K562 (cell line): ENCODE measurements around the gene FBLN7. TPM values are rescaled to one million over a fixed set of nuclear protein-coding genes. Genes with fewer than 3 reads are reported as not detected.

Experiments used
- ATAC-seq: fragments of 200-7000 bp; cut with Tn5 transposase; 3 replicates; pipeline ENCODE4 v1.9.1; 2020; ENCODE audit warnings: moderate library complexity
- BruUV-seq: library from RNA; stranded (reverse); fragments of 400-500 nt; replicated peaks from 2 replicates; lab custom pipeline; 2021; lab: Mats Ljungman, UMichigan
- CTCF ChIA-PET: fragments of 300-600 bp; formaldehyde crosslinking; extraction: SDS; loops from one replicate; lab custom pipeline; 2021; ENCODE audit warnings: low intra/inter-chr PET ratio; lab: Yijun Ruan, JAX
- POLR2A ChIA-PET: fragments of 300-600, 350-650 bp; sonication (Branson Sonifier 250); formaldehyde crosslinking; extraction: SDS; loops from one replicate; lab custom pipeline; 2021; ENCODE audit warnings: antibody characterized with exemption, inconsistent platforms; lab: Yijun Ruan, JAX
- DNase-seq, 4 experiments: peaks; one replicate each; pipeline versions ENCODE4 v3.0.0 to v3.0.0-alpha.2; 2011 to 2018; ENCODE audit warnings: low spot score in 3 of 4, mixed read lengths in 3 of 4; ENCODE audit errors: extremely low read depth in 1 of 4
- FAIRE-seq: peaks from 2 replicates; lab custom pipeline; 2011; peaks lifted over from hg19 to GRCh38; lab: Jason Lieb, UNC
- H2AFZ ChIP-seq: 2 replicates; pipeline ENCODE4 v1.6.0; 2011; ENCODE audit warnings: low read depth, low read length, control low read depth, inconsistent platforms
- H3K27ac ChIP-seq: fragments of 200-600 bp; 3 replicates; pipeline ENCODE4 v1.8.0; 2011; ENCODE audit warnings: low read depth, mild to moderate bottlenecking, control low read depth, inconsistent platforms, low read length, moderate library complexity, mixed read lengths; ENCODE audit errors: extremely low read depth
- H3K27me3 ChIP-seq, 2 experiments: fragments of 300-600 bp in 1 of 2; 2 replicates in 1 of 2; 3 replicates in 1 of 2; pipeline versions ENCODE4 v1.6.0 to v1.8.0; 2011; ENCODE audit warnings: inconsistent platforms in 2 of 2, low read length in 2 of 2, mild to moderate bottlenecking in 1 of 2, mixed read lengths in 1 of 2, moderate library complexity in 1 of 2; ENCODE audit not compliant: control insufficient read depth in 2 of 2, insufficient read depth in 2 of 2
- H3K36me3 ChIP-seq: fragments of 300-600 bp; 3 replicates; pipeline ENCODE4 v1.8.0; 2011; ENCODE audit warnings: mild to moderate bottlenecking, low read length, inconsistent platforms; ENCODE audit not compliant: control insufficient read depth, insufficient read depth
- H3K4me1 ChIP-seq, 2 experiments: fragments of 200-600 bp in 1 of 2; replicated peaks in 1 of 2; 2 replicates in 1 of 2; 3 replicates in 1 of 2; pipeline versions ENCODE4 v1.5.1 to v1.8.0; 2011; ENCODE audit warnings: inconsistent platforms in 2 of 2, low read length in 2 of 2, mild to moderate bottlenecking in 1 of 2, mixed read lengths in 1 of 2, moderate library complexity in 1 of 2; ENCODE audit not compliant: control insufficient read depth in 2 of 2, insufficient read depth in 2 of 2
- H3K4me2 ChIP-seq: 2 replicates; pipeline ENCODE4 v1.6.1; 2011; ENCODE audit warnings: low read length, control low read depth, inconsistent platforms, mixed read lengths; ENCODE audit not compliant: insufficient read depth
- H3K4me3 ChIP-seq: fragments of 200-600 bp; sonication (generic), shearing (Covaris generic); 2 replicates; pipeline ENCODE4 v1.5.1; 2016; ENCODE audit warnings: control low read depth, inconsistent platforms
- H3K79me2 ChIP-seq: fragments of 200-600 bp; 3 replicates; pipeline ENCODE4 v1.8.0; 2011; ENCODE audit warnings: low read length, inconsistent platforms; ENCODE audit not compliant: control insufficient read depth, insufficient read depth
- H3K9ac ChIP-seq, 2 experiments: 2 replicates each; pipeline versions ENCODE4 v1.6.0 to v1.6.1; 2011; ENCODE audit warnings: low read depth in 2 of 2, low read length in 2 of 2, control low read depth in 1 of 2, inconsistent platforms in 1 of 2, mild to moderate bottlenecking in 1 of 2, mixed read lengths in 1 of 2; ENCODE audit not compliant: insufficient read depth in 1 of 2
- H3K9me1 ChIP-seq: one replicate; pipeline ENCODE4 v1.6.0; 2011; ENCODE audit warnings: inconsistent platforms, mild to moderate bottlenecking, low read length, moderate library complexity; ENCODE audit not compliant: control insufficient read depth, insufficient read depth
- H3K9me3 ChIP-seq: replicated peaks from 2 replicates; pipeline ENCODE4 v1.5.1; 2011; ENCODE audit warnings: low read depth, low read length, inconsistent platforms; ENCODE audit not compliant: control insufficient read depth, insufficient read depth
- H4K20me1 ChIP-seq: replicated peaks from 2 replicates; pipeline ENCODE4 v1.6.1; 2011; ENCODE audit warnings: low read length, inconsistent platforms, mixed read lengths; ENCODE audit not compliant: control insufficient read depth, insufficient read depth
- ATF6 ChIP-seq: sonication (generic); formaldehyde crosslinking; IDR thresholded peaks from 2 replicates; pipeline ENCODE4 v1.4.0; 2020; ENCODE audit warnings: mild to moderate bottlenecking, missing genetic modification reagents
- CCNT2 ChIP-seq: IDR thresholded peaks from 2 replicates; pipeline ENCODE4 v1.6.1; 2011; ENCODE audit warnings: borderline replicate concordance, low read depth, mild to moderate bottlenecking, moderate library complexity, mixed read lengths, low read length; ENCODE audit not compliant: insufficient read length; ENCODE audit errors: extremely low read depth
- HNRNPL ChIP-seq: fragments of 200-400 bp; formaldehyde crosslinking; IDR thresholded peaks from 2 replicates; pipeline ENCODE4 v1.6.1; 2017; ENCODE audit warnings: low read depth, mild to moderate bottlenecking, low read length
- MIER1 ChIP-seq: fragments of 450-650 bp; IDR thresholded peaks from 2 replicates; pipeline ENCODE4 v1.6.1; 2016; ENCODE audit warnings: antibody characterized with exemption, mild to moderate bottlenecking, low read depth
- NCOA6 ChIP-seq: fragments of 450-650 bp; IDR thresholded peaks from 2 replicates; pipeline ENCODE4 v1.6.1; 2017; ENCODE audit warnings: mild to moderate bottlenecking
- PHF20 ChIP-seq: fragments of 450-650 bp; IDR thresholded peaks from 2 replicates; pipeline ENCODE4 v1.6.1; 2018; ENCODE audit not compliant: partially characterized antibody
- RFX7 ChIP-seq: fragments of 250-450 bp; sonication (Bioruptor Pico); IDR thresholded peaks from 2 replicates; pipeline ENCODE4 v1.5.1; 2021; ENCODE audit warnings: mild to moderate bottlenecking
- ZEB2 ChIP-seq: fragments of 450-650 bp; IDR thresholded peaks from 2 replicates; pipeline ENCODE4 v1.6.1; 2016
- WGBS: fragments of 100-300 bp; shearing (Covaris generic); methylation state at CpG from one replicate; pipeline ENCODE4 v1.1.6; 2016; ENCODE audit warnings: low coverage, mixed read lengths; ENCODE audit not compliant: insufficient coverage; ENCODE audit errors: missing lambda C conversion rate; 5-methylcytosine and 5-hydroxymethylcytosine counted together
- in situ Hi-C: fragments of 300-500 bp; cut with MboI; formaldehyde crosslinking; loops from 4 replicates; pipeline ENCODE4 v1.15.0; 2018; ENCODE audit warnings: inconsistent platforms, mixed read lengths
- intact Hi-C: fragments of 100-400 bp; cut with micrococcal nuclease; formaldehyde crosslinking; loops from 2 replicates; pipeline ENCODE4 v1.14.2; 2022
- polyA plus RNA-seq, 8 experiments: library from polyadenylated mRNA; depleted of rRNA in 4 of 8; stranded (reverse) in 5 of 8; unstranded in 3 of 8; fragments of >200 nt; fragmentation: Nextera tagmentation in 2 of 8; fragmentation: Illumina TruSeq in 1 of 8; extraction: Ambion mirVana in 2 of 8; extraction: Trizol in 1 of 8; gene quantifications; 2 replicates each; pipeline versions ENCODE4 v1.2.1 to v1.2.3, GENCODE V29; 2011 to 2014; ENCODE audit warnings: inconsistent platforms in 1 of 8, missing spikeins in 1 of 8
- total RNA-seq, 7 experiments: library from RNA; depleted of rRNA in 6 of 7; stranded (reverse); fragments of >200 nt in 6 of 7; fragmentation: Illumina TruSeq in 2 of 7; extraction: Trizol in 2 of 7; gene quantifications; 2 replicates each; pipeline versions ENCODE4 v1.2.1 to v1.2.3, GENCODE V29; 2011 to 2021; ENCODE audit warnings: low replicate concordance in 1 of 7

FBLN7 gene
- total and polyA plus RNA-seq, 9 of the 15 experiments (the other 6 are each of a cell fraction or from before 2014, with no cell fraction given), result 0.13 TPM; not detected in 8

DNA sequence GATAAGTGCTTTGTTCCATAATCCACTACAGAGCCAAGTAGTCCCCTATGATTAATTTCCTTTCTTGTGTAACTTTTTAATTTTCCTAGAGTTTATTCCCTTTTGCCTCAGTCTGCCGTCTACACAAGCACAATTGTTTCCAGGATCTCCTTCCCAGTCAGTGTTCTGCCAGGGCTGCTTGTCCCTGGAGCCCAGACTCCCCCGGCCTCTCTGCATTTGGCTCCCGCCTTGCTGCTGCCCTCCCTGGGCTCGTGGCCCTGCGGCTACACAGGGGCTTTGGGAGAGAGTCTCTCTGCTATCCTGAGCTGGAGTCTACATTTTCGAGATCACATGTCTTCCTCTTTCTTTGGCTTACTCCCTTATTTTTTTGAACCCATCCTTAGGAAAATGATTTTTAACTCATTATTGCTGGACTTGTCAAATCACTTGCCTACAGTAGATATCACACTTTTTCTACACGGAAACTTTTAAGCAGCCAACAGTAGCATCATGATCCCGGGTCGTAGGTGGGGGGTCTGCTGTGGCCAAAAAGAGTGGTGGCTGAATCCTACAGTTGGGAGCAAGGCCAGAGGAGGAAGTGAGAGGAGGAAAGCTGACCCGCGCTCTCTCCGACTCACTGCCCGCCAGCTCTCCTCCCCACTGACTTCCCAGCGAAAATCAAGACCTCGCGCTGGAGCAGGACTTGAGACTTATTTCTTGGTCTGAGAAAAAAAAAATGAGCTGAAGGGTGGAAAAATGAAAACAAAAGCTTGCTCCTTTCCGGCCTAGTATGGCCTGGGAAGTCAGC lies 9.4 kb downstream of the FBLN7 start:
- no peaks in the 10 kb centered on the region for H3K9me1 ChIP-seq
- H3K4me3 ChIP-seq, result no peak overlapping the region
- no peaks in the 10 kb centered on the region for H3K9me3 ChIP-seq
- H3K79me2 ChIP-seq, result no peaks in the 10 kb centered on the region
- no peak for DNase-seq
- H3K4me2 ChIP-seq, result no peak overlapping the region
- H3K4me1 ChIP-seq, result no peaks in the 10 kb centered on the region
- ATAC-seq, result no peak
- no peak for FAIRE-seq
- H3K27me3 ChIP-seq, result peaks cover 35 to 59% of the 10 kb centered on the region in 2 experiments
- H3K27ac ChIP-seq, result no peak overlapping the region
- H3K9ac ChIP-seq, result no peak overlapping the region
- H2AFZ ChIP-seq, result no peak overlapping the region
- ChIA-PET POLR2A (interaction anchor here (1.2 kb wide), 1 partner anchor 517 kb away, joined by 3 read pairs; no protein-coding TSS in a partner anchor), CTCF (no interaction called here)
- no peaks in the 10 kb centered on the region for H4K20me1 ChIP-seq
- TF ChIP-seq HNRNPL (no peak), ZEB2 (no peak), ATF6 (CRISPR knock-in tag) (no peak), MIER1 (no peak), RFX7 (CRISPR knock-in tag) (no peak), CCNT2 (no peak), PHF20 (no peak), NCOA6 (no peak)
- no TSS peak for BruUV-seq
- in situ Hi-C loops, result no loop called here
- WGBS, result 13% methylated on average over 17 of the region's 17 CpGs
- H3K36me3 ChIP-seq, result no peaks in the 10 kb centered on the region
- intact Hi-C loops, result no loop called here
